H1 (cell line): ENCODE measurements around the gene TAX1BP3. TPM values are rescaled to one million over a fixed set of nuclear protein-coding genes. Genes with fewer than 3 reads are reported as not detected.

Experiments
- CTCF ChIA-PET: fragments of 300-600 bp; sonication (Branson Sonifier 250); formaldehyde crosslinking; loops from one replicate; lab custom pipeline; 2021; ENCODE audit not compliant: partially characterized antibody; lab: Charles Lee
- POLR2A ChIA-PET: fragments of 300-600 bp; sonication (Branson Sonifier 250); formaldehyde crosslinking; loops from one replicate; lab custom pipeline; 2021; ENCODE audit warnings: inconsistent platforms; ENCODE audit not compliant: partially characterized antibody; lab: Charles Lee
- DNase-seq, 2 experiments: peaks; one replicate each; pipeline versions ENCODE4 v3.0.0 to v3.0.0-alpha.2; 2010 to 2022; ENCODE audit warnings: low spot score in 2 of 2, low read depth in 1 of 2, mixed read lengths in 1 of 2
- FAIRE-seq: peaks from 2 replicates; lab custom pipeline; 2011; peaks lifted over from hg19 to GRCh38; lab: Jason Lieb, UNC
- H2AFZ ChIP-seq: 2 replicates; pipeline ENCODE4 v1.8.1; 2012; ENCODE audit warnings: low read length, inconsistent platforms
- H2AK5ac ChIP-seq: 2 replicates; pipeline ENCODE4 v1.6.1; 2013; ENCODE audit warnings: low read depth, low read length
- H2BK120ac ChIP-seq: replicated peaks from 2 replicates; pipeline ENCODE3; 2013; ENCODE audit warnings: low read depth, low read length, inconsistent platforms
- H2BK12ac ChIP-seq: 2 replicates; pipeline ENCODE4 v1.6.1; 2013; ENCODE audit warnings: low read depth, low read length
- H2BK15ac ChIP-seq: 2 replicates; pipeline ENCODE4 v1.6.1; 2013; ENCODE audit warnings: low read length
- H2BK20ac ChIP-seq: 2 replicates; pipeline ENCODE4 v1.6.1; 2013; ENCODE audit warnings: low read length
- H2BK5ac ChIP-seq: 2 replicates; pipeline ENCODE4 v1.6.1; 2013; ENCODE audit warnings: low read depth, low read length
- H3K14ac ChIP-seq: 2 replicates; pipeline ENCODE4 v1.6.1; 2013; ENCODE audit warnings: inconsistent platforms; ENCODE audit not compliant: insufficient read length
- H3K18ac ChIP-seq: 2 replicates; pipeline ENCODE4 v1.6.1; 2013; ENCODE audit warnings: low read length; ENCODE audit errors: extremely low read depth
- H3K23ac ChIP-seq: 2 replicates; pipeline ENCODE4 v1.6.1; 2013; ENCODE audit warnings: inconsistent platforms; ENCODE audit not compliant: insufficient read length
- H3K23me2 ChIP-seq: 2 replicates; pipeline ENCODE4 v1.6.1; 2013; ENCODE audit warnings: low read depth, low read length
- H3K27ac ChIP-seq: 2 replicates; pipeline ENCODE4 v1.6.1; 2011; ENCODE audit warnings: low read depth, low read length, inconsistent platforms
- H3K27me3 ChIP-seq, 4 experiments: replicated peaks in 1 of 4; 1 replicate in 1 of 4; 2 replicates in 3 of 4; pipeline versions ENCODE4 v1.6.1 to v1.8.1; 2011 to 2013; ENCODE audit warnings: low read length in 3 of 4, mild to moderate bottlenecking in 3 of 4, inconsistent platforms in 2 of 4, mixed read lengths in 2 of 4, moderate library complexity in 1 of 4; ENCODE audit not compliant: control insufficient read depth in 3 of 4, insufficient read depth in 3 of 4; ENCODE audit errors: extremely low read depth in 1 of 4
- H3K36me3 ChIP-seq, 4 experiments: 2 replicates each; pipeline versions ENCODE4 v1.6.1 to v1.8.1; 2011 to 2013; ENCODE audit warnings: mild to moderate bottlenecking in 4 of 4, low read length in 3 of 4, moderate library complexity in 2 of 4, control low read depth in 1 of 4, inconsistent platforms in 1 of 4; ENCODE audit not compliant: insufficient read depth in 4 of 4, control insufficient read depth in 2 of 4
- H3K4ac ChIP-seq: replicated peaks from 2 replicates; pipeline ENCODE3; 2013; ENCODE audit warnings: low read length, low read depth, mixed read lengths, inconsistent platforms; ENCODE audit not compliant: insufficient read length
- H3K4me1 ChIP-seq, 4 experiments: replicated peaks in 1 of 4; 1 replicate in 1 of 4; 2 replicates in 3 of 4; pipeline versions ENCODE4 v1.6.1 to v1.8.1; 2011 to 2013; ENCODE audit warnings: low read length in 3 of 4, inconsistent platforms in 2 of 4, mixed read lengths in 1 of 4; ENCODE audit not compliant: insufficient read depth in 4 of 4, control insufficient read depth in 3 of 4
- H3K4me2 ChIP-seq, 2 experiments: 2 replicates each; pipeline versions ENCODE4 v1.6.1 to v1.8.1; 2011 to 2013; ENCODE audit warnings: low read depth in 2 of 2, low read length in 2 of 2, control low read depth in 1 of 2, inconsistent platforms in 1 of 2, mild to moderate bottlenecking in 1 of 2; ENCODE audit not compliant: insufficient read depth in 1 of 2
- H3K4me3 ChIP-seq, 4 experiments: fragments of 200-600, 300-600 bp in 1 of 4; sonication (generic), shearing (Covaris generic), sonication (Bioruptor Twin) in 1 of 4; 2 replicates each; pipeline versions ENCODE4 v1.5.1 to v1.8.1; 2011 to 2016; ENCODE audit warnings: low read length in 4 of 4, low read depth in 3 of 4, control low read depth in 2 of 4, inconsistent platforms in 2 of 4, mild to moderate bottlenecking in 2 of 4, mixed read lengths in 1 of 4, moderate library complexity in 1 of 4; ENCODE audit not compliant: insufficient read depth in 2 of 4; ENCODE audit errors: extremely low read depth in 1 of 4
- H3K56ac ChIP-seq: replicated peaks from 2 replicates; pipeline ENCODE3; 2013; ENCODE audit warnings: low read depth, mild to moderate bottlenecking, mixed read lengths, low read length, inconsistent platforms; ENCODE audit not compliant: insufficient read length
- H3K79me1 ChIP-seq: 2 replicates; pipeline ENCODE4 v1.6.1; 2013; ENCODE audit warnings: low read depth, low read length, control low read depth
- H3K79me2 ChIP-seq, 2 experiments: 2 replicates each; pipeline versions ENCODE4 v1.6.1 to v1.8.1; 2012 to 2013; ENCODE audit warnings: low read length in 2 of 2, mild to moderate bottlenecking in 2 of 2, inconsistent platforms in 1 of 2; ENCODE audit not compliant: insufficient read depth in 2 of 2, control insufficient read depth in 1 of 2
- H3K9ac ChIP-seq, 4 experiments: replicated peaks in 1 of 4; 1 replicate in 1 of 4; 2 replicates in 3 of 4; pipeline versions ENCODE4 v1.6.1 to v1.8.1; 2011 to 2013; ENCODE audit warnings: low read depth in 3 of 4, low read length in 3 of 4, control low read depth in 2 of 4, mild to moderate bottlenecking in 2 of 4, moderate library complexity in 2 of 4, inconsistent platforms in 1 of 4; ENCODE audit errors: extremely low read depth in 1 of 4
- H3K9me3 ChIP-seq, 2 experiments: 2 replicates each; pipeline versions ENCODE4 v1.6.1 to v1.8.1; 2012 to 2013; ENCODE audit warnings: mild to moderate bottlenecking in 2 of 2, moderate library complexity in 2 of 2, control low read depth in 1 of 2, inconsistent platforms in 1 of 2, low read depth in 1 of 2, low read length in 1 of 2, mixed read lengths in 1 of 2; ENCODE audit not compliant: insufficient read depth in 2 of 2
- H4K20me1 ChIP-seq, 2 experiments: replicated peaks in 1 of 2; 2 replicates each; pipeline versions ENCODE3 to v1.8.1; 2011 to 2013; ENCODE audit warnings: inconsistent platforms in 2 of 2, low read length in 2 of 2, mild to moderate bottlenecking in 1 of 2; ENCODE audit not compliant: insufficient read depth in 2 of 2, control insufficient read depth in 1 of 2
- H4K5ac ChIP-seq: 2 replicates; pipeline ENCODE4 v1.6.1; 2013; ENCODE audit warnings: low read length, low read depth, mixed read lengths, inconsistent platforms; ENCODE audit not compliant: insufficient read length
- H4K8ac ChIP-seq: 2 replicates; pipeline ENCODE4 v1.8.0; 2013; ENCODE audit warnings: mild to moderate bottlenecking, moderate library complexity, low read length, inconsistent platforms; ENCODE audit not compliant: insufficient read depth; ENCODE audit errors: extremely low read depth
- H4K91ac ChIP-seq: replicated peaks from 2 replicates; pipeline ENCODE3; 2013; ENCODE audit warnings: low read length, mixed read lengths, inconsistent platforms; ENCODE audit not compliant: insufficient read length
- BRCA1 ChIP-seq: IDR thresholded peaks from 2 replicates; pipeline ENCODE4 v1.6.1; 2012; ENCODE audit warnings: low read depth, low read length, improper control_type of control experiment
- CTCF ChIP-seq, 3 experiments: IDR thresholded peaks; 1 replicate in 2 of 3; 2 replicates in 1 of 3; pipeline versions ENCODE4 v1.5.1 to v1.6.1; 2011; ENCODE audit warnings: low read length in 3 of 3, mild to moderate bottlenecking in 3 of 3, inconsistent platforms in 2 of 3, low read depth in 1 of 3, moderate library complexity in 1 of 3; ENCODE audit not compliant: insufficient read depth in 1 of 3; ENCODE audit errors: control extremely low read depth in 1 of 3
- MAFK ChIP-seq: IDR thresholded peaks from 2 replicates; pipeline ENCODE4 v1.6.1; 2012; ENCODE audit warnings: low read depth, mild to moderate bottlenecking, improper control_type of control experiment, low read length
- RAD21 ChIP-seq, 2 experiments: IDR thresholded peaks in 1 of 2; conservative IDR thresholded peaks in 1 of 2; 2 replicates each; pipeline ENCODE4 v1.6.1; 2011; ENCODE audit warnings: low read depth in 2 of 2, low read length in 2 of 2, improper control_type of control experiment in 1 of 2, inconsistent platforms in 1 of 2, mild to moderate bottlenecking in 1 of 2, moderate library complexity in 1 of 2
- TBP ChIP-seq: IDR thresholded peaks from 2 replicates; pipeline ENCODE4 v1.6.1; 2011; ENCODE audit warnings: low read depth, low read length, improper control_type of control experiment
- WGBS, 2 experiments: shearing (Covaris generic) in 1 of 2; methylation state at CpG; one replicate each; pipeline versions ENCODE4 v1.1.6 to v1.1.7; 2013 to 2015; ENCODE audit warnings: low lambda C conversion rate in 2 of 2, mixed read lengths in 2 of 2, inconsistent platforms in 1 of 2, low coverage in 1 of 2, missing lambda C conversion rate in 1 of 2; ENCODE audit not compliant: insufficient replicate concordance in 2 of 2, insufficient coverage in 1 of 2, insufficient read length in 1 of 2; ENCODE audit errors: extremely low coverage in 1 of 2, missing lambda C conversion rate in 1 of 2; 5-methylcytosine and 5-hydroxymethylcytosine counted together
- polyA plus RNA-seq, 7 experiments: library from polyadenylated mRNA; depleted of rRNA in 3 of 7; stranded (reverse) in 5 of 7; unstranded in 2 of 7; fragments of >200 nt in 5 of 7; fragments of 200-250 nt in 2 of 7; gene quantifications; 1 replicate in 5 of 7; 2 replicates in 1 of 7; 4 replicates in 1 of 7; pipeline versions ENCODE4 v1.2.1 to v1.2.3, GENCODE V29; 2011 to 2013; ENCODE audit warnings: missing spikeins in 2 of 7, mixed read lengths in 2 of 7
- total RNA-seq: library from RNA; stranded (reverse); fragmentation: NEBNext Ultra II Directional; extraction: Animal tissue kit (Norgen Biotek cat#: 25700); gene quantifications from 2 replicates; pipeline ENCODE4 v1.2.1, GENCODE V29; 2021

Gene TAX1BP3
- total and polyA plus RNA-seq, 2 of the 8 experiments (the other 6 are each of a cell fraction or from before 2014, with no cell fraction given): 65.3 to 81.8 TPM

- Histone ChIP-seq H3K9ac (no peak overlapping the region), H3K4me1 (peaks cover 0 to 12% (median 6%) of the 10 kb centered on the region in 4 experiments; a peak in 5 of 7 replicates), H3K4ac (no peak overlapping the region), H2AFZ (no peak overlapping the region), H3K36me3 (no peaks in the 10 kb centered on the region), H3K18ac (no peak overlapping the region), H4K5ac (no peak overlapping the region), H3K23me2 (peaks cover 9% of the 10 kb centered on the region; the same call in 1 of the 2 replicates), H2AK5ac (no peak overlapping the region), H4K8ac (no peak overlapping the region), H3K9me3 (no peaks in the 10 kb centered on the region), H3K27ac (no peak overlapping the region), H4K20me1 (peaks cover 0 to 8% of the 10 kb centered on the region in 2 experiments), H3K27me3 (peaks cover 0 to 20% (median 12%) of the 10 kb centered on the region in 4 experiments; a peak in 6 of 7 replicates), H2BK15ac (no peak overlapping the region), H2BK120ac (no peak overlapping the region), H3K56ac (no peak overlapping the region), H4K91ac (no peak overlapping the region), H3K79me1 (no peaks in the 10 kb centered on the region), H3K4me3 (no peak overlapping the region), H3K14ac (no peak overlapping the region), H3K4me2 (no peak overlapping the region), H3K23ac (no peak overlapping the region), H3K79me2 (no peaks in the 10 kb centered on the region), H2BK20ac (no peak overlapping the region), H2BK5ac (0 out of 2 replicates have a peak overlapping the region, but pooled peaks have one; percentile 30), H2BK12ac (no peak overlapping the region)
- FAIRE-seq (no peak), DNase-seq (peak in 1 of 2 experiments; percentile 66)
- CTCF ChIA-PET: interaction anchor here (0.6 to 3.3 kb wide), 16 partner anchors 9 to 735 kb away, joined by 3 to 29 read pairs (median 4); partner anchors contain the start of genes EMC6 and TAX1BP3
- TF ChIP-seq CTCF (IDR thresholded peaks at IDR 0.05; ENCODE audit: control extremely low read depth in 1 of 3, insufficient read depth in 1 of 3, low read depth in 1 of 3, low read length in 3 of 3) (peak; percentile 59 to 64 (median 60)), RAD21 (IDR thresholded peaks at IDR 0.05 in 1 of 2, conservative IDR thresholded peaks at IDR 0.05 in 1 of 2; ENCODE audit: low read depth in 2 of 2, low read length in 2 of 2) (peak; percentile 46 to 64), MAFK (no peak), BRCA1 (no peak), TBP (peak; percentile 77)
- POLR2A ChIA-PET: no interaction called here
- 88% methylated on average over 16 of the region's 16 CpGs; no CpG with 5 or more reads in 1 of the 2 experiments for WGBS, 2 experiments
Measured at GRCh38 chr17:3691617-3692067, 23.3 kb upstream of the TAX1BP3 start.
